Activated CD8-positive, alpha-beta memory T cell treated with anti-CD3 and anti-CD28 coated beads, Interleukin-2, amount 50 U/mL, for 1 hour (primary cell): ENCODE measurements around the gene TMEM266.

ENCODE experiments used
- DNase-seq: peaks from one replicate; pipeline ENCODE4 v3.0.0-alpha.2; 2020; ENCODE audit errors: extremely low read depth

TMEM266 gene

DNA sequence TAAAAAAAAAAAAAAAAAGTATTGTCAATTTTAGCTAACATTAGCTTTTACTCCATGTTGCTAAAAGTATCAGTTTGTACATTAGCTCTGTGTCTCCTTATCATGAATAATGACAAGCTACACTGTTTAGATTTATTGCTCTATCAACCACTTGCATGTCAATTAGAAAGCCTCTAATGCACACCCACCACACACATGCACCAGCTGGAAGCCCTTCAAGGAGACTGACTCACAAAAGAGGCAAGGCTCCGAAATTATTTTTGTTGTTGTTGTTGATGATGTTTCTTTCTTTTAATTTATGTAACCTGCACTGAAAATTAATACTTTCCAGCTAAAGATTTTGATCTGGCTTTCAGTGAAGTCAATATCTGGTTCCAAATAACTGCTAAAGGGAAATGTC, 180.0 kb downstream of the TMEM266 start:
- no peak for DNase-seq

- DNase-seq: no peak
Measured at GRCh38 chr15:76245072-76245610, 185.4 kb downstream of the TMEM266 start.

- no peak for DNase-seq
Measured at GRCh38 chr15:76251717-76252116, 191.9 kb downstream of the TMEM266 start.

DNA sequence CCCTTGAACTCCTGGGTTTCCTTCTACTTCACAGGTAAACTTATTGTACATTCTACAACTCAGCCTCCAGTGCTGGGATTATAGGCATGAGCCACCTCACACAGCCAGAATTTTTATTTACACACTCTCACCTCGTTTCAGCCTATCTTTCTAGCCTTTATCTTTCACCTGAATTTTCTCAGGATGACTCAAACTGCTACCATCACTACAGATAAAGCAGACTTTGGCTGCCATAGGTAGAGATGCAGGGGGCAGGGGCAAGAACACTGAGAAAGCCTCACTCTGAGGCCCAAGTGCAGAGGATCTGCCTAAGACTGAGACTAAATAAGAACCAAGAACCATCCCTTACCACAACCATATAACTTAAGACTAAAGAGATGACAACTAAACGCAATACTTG, 192.5 kb downstream of the TMEM266 start:
- DNase-seq: no peak

DNA sequence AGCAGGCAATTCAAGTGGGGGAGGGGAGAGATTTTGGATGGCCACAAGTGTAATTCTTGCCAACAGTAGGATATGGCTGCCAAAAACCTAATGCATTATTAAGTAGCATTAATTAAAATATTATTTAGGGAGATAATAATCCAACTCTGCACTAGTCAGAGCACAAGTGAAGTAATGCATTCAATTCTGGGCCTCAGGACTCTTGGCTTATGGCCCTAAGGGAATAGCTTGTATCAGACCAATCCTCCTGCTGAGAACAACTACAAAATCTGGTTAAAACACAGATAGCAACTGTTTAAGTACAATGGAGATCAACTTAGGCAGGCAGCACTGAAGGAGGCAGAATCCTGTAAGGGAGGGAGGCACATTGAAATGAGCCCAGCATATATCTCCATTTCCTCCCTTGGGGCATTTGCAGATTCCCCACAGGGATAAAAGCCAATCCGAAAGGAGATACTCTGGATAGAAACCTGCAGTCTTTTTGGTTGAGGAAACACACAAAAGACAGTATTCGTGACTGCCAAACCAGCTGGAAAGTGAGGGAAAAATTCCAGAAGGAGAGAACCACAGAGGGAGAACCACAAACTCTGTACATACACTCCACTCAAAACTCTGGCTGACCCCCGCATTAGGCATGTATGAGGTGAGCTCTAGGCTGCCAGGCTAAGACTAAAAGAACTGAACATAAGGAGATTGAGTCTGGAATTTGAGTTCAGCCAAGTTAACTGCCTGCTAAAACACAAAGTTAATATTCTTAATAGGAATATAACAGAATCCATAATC, 194.1 kb downstream of the TMEM266 start:
- DNase-seq: no peak
